ENCODE results near the gene CXADR.
"Not testable (repeated sequence)": the region's sequence is repeated elsewhere in the genome, so short reads cannot be mapped to it uniquely, and the experiment has no call there.

The CXADR gene

DNA sequence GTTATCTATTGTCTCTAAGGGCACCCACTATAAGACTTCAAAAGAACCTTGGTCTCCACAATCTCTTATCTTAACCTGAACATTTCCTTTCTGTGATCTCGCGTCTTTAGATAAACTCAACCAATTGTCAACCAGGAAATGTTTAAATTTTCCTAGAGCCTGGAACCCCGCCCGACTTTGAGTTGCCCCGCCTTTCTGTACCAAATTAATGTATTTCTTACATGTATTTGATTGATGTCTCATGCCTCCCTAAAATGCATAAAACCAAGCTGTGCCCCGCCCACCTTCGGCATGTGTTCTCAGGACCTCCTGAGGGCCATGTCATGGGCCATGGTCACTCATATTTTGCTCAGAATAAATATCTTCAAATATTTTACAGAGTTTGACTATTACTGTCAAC lies 5.9 kb upstream of the CXADR start:
- no peak for DNase-seq

GRCh38 chr21:17507591-17507990 lies 5.3 kb upstream of the CXADR start:
- DNase-seq, result no peak

DNA sequence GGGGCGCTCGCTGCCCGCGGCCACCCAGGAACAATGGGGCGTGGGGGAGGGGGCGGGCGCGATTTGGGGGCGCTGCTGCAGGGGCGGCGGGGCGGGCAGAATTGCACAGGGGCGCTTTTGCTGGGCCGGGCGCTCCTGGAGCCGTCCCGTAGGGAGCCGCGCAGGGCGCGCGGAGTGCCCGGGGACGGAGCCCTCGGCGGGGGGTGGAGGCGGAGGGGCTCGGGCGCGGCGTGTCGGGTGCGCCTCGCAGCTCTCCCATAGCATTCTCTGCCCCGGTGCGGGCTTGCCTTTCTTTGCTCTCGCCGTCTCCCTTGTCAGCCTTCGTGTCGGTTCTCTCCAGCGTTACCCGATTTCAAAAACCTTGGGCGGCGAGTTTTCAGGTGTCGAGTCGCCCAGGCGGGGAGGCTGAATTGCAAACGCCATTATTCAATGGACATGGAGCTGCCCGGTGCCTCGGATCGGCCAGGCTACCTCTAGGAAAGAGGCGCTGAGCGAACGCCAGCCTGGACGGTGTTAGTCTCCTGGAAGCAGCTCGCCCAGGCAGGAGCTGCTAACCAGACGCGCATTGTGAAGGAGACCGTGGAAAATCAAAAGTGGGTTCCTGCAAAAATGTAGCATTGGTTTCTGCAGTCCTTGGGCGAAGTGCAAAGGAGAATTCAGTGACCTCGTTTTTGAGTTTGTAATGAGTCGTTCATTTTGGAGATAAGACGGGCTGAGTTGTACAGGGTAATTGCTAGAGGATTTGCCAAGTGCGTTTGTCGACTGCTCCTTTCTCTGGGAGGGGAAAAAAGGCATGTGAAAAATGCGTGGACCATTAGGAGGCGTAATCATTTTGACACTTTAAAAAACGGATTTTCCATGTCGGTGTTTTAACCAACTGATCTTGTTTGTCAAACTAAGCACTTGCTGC lies 626 bp downstream of the CXADR start:
- DNase-seq, result peak; percentile 6 to 9

GRCh38 chr21:17514124-17514845 lies 1.4 kb downstream of the CXADR start:
- no peak for DNase-seq

GRCh38 chr21:17517008-17517407 lies 4.2 kb downstream of the CXADR start:
- not testable (repeated sequence) for DNase-seq

- DNase-seq, result no peak
Observed at GRCh38 chr21:17519208-17519738, 6.4 kb downstream of the CXADR start.

DNA sequence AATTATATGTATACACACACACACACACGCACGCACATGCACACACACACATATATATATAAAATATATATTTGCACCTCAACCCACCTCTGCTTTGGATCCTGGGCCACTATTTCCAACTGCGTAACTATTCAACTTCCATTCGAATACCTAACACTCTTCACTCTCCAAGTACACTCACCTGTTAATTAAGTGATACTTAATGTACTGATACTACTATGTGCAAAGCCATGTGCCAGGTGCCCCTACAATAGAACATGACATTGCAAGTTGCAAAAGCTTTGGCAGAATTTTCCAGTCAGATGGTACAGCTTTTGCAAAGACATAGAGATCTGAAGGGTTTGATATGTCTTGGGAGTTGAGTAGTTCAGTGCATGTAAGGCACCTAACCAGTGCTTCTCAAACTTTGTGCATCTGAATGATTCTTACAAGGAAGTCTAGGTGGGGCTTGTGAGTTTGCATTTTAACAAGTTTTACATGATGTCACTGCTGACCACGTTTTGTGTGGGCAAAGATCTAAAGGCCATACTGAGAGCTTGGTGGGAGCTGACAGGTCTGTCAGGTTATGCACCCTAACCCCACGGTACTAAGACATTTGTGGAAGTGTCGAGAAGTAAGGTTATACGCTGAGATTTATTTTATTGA lies 7.2 kb downstream of the CXADR start:
- DNase-seq, result no peak

GRCh38 chr21:17523007-17523451 lies 10.2 kb downstream of the CXADR start:
- no peak for DNase-seq

DNA sequence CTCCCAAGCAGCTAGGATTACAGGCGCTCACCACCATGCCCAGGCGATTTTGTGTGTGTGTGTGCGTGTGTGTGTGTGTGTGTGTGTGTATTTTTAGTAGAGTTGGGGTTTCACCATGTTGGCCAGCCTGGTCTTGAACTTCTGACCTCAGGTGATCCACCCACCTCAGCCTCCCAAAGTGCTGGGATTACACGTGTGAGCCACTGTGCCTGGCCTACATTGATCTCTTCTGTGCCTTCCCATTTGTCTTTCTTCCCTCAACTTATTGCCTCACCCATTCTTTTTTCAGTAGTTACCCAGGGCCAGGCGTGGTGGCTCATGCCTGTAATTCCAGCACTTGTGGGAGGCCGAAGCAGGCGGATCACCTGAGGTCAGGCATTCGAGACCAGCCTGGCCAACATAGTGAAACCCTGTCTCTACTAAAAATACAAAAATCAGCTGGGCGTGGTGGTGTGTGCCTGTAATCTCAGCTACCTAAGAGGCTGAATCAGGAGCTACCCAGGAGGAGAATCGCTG lies 11.2 kb downstream of the CXADR start:
- not testable (repeated sequence) for DNase-seq

DNA sequence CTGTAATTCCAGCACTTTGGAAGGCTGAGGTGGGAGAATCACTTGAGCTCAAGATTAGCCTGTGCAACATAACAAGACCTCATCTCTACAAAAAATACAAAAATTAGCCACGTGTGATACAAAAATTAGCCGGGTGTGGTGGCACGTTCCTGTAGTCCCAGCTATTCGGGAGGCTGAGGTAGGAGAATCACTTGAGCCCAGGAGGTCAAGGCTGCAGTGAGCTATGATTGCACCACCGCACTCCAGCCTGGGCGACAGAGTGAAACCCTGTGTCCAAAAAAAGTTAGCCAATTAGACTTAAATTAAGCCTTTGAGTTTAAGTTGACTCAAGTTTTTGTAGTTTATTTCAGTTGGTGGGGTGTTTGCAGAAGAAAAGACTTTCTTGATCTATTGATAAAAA lies 11.8 kb downstream of the CXADR start:
- no peak for DNase-seq

DNA sequence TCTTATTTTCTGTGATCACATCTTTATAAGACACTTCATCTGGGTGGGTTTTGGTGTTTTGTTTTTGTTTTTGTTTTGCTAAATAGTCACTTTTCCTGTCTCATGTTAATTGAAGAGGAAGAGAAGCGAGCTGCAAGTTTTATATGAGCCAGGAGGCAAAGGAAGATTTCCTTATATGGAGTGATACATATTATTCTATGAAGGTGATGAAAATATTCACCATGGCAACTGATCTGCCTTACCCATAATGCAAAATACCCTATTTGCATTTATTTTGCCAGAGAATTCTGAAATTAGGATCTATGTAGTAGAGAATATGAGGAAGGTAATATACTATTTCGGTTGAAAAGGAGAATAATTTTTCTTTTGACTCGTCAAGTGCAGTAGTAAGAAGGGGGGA lies 13.9 kb downstream of the CXADR start:
- DNase-seq, result no peak

DNA sequence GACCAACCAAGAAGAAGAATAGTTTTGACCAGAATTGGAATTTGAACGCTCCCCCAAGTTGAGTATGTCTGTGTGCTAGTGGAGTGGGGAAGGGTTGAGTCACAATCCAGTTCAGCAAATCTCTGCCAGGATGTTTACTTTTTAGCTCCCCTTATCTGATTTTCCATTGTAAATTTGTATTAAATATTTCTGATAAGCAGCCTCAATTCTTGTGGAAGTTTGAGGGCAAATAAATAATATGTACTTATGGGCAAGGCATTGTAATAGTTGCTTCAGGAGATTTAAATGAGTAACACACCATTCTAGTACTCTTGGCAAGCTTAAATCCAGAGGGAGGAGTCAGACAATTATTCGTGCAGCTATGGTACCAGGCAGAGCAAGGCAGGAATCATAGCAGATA lies 14.4 kb downstream of the CXADR start:
- DNase-seq, result no peak

- DNase-seq, result no peak
Observed at GRCh38 chr21:17527711-17528110, 14.9 kb downstream of the CXADR start.

DNA sequence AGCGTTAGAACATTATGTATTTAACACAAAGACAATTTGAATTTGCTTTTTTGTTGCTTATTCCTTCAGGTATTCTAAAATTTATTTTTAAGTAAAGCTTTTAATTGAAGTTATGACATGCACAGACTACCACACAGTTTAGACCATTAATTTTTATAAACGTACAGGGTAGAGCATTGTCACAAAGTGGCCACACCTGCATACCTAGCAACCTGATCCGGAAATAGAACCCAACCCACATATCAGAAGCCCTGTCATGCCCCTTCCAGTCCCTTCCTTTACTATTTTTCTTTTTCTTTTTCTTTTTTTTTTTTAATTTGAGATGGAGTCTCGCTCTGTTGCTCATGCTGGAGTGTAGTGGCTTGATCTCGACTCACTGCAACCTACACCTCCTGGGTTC lies 16.8 kb downstream of the CXADR start:
- DNase-seq, result no peak

GRCh38 chr21:17532292-17532691 lies 19.4 kb downstream of the CXADR start:
- DNase-seq, result no peak

DNA sequence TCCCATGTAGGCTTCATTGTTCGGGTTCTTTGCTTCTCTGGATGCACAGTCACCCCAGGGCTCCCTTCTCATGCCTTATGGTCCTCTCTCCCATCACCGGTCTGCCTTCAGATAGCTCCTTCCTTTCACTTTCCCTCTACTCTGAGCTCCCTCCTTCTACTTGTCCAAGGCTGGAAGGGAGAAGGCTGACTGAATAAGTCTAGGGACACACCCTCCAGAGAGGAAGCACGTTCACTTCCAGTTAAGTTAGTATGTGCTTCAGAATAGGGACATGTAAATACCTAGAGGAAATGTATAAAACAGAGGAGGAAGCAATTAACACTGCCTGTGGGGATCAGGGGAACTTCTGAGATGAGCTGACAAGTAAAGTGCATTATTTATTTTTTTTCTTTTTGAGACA lies 23.5 kb downstream of the CXADR start:
- no peak for DNase-seq

DNA sequence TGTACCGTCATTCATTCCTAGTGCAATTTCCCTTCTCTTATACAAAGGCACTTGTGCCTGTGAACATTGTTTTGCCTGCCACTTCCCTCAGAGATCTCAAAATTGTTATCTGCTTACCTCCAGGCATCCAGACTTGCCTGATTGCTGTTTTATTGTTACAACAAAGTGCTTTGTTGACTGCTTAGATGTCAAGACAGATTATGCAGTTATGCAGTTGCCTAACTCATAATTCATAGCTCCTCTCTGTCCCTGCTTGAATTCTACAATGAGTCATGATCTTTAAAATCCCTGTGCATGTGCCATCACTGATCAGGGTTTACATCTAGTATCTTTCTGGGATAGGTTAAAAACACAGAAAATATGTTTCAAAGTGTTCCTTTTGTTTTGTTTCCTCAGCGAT lies 24.5 kb downstream of the CXADR start:
- DNase-seq, result no peak

DNA sequence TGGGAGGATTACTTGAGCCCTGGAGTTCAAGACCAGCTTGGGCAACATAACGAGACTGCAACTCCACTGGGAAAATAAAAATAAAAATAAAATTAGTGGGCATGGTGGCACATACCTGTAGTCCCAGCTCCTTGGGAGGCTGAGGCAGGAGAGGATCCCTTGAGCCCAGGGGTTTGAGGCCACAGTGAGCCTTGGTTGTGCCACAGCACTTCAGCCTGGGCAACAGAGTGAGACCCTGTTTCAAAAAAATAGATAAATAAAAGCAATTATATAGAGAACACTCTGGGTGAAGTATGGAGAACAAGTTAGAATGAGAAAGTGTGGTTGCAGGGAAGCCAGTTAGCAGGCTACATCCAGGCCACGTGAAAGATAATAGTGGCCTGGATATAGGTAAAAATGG lies 25.7 kb downstream of the CXADR start:
- DNase-seq, result no peak

GRCh38 chr21:17539323-17539722 lies 26.5 kb downstream of the CXADR start:
- no peak for DNase-seq

- DNase-seq, result no peak
Observed at GRCh38 chr21:17539743-17540341, 27.0 kb downstream of the CXADR start.

DNA sequence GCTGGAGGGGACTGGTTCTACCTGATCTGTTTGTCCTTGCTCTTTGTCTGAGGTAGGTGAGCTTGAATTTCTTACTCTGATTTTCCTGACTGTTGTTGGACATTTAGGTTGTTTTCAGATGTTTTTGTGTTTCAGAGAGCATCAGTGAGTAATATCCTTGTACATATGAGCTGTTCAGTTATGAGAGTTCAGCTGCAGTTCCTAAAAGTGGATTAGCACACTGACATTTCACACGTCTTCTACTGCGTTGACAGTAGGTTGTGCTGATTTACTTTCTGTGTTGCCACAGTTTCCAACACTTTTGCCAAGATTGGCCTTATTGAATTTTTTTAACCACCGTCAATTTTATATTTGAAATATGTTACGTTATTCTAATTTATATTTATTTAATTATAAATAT lies 27.7 kb downstream of the CXADR start:
- no peak for DNase-seq

DNA sequence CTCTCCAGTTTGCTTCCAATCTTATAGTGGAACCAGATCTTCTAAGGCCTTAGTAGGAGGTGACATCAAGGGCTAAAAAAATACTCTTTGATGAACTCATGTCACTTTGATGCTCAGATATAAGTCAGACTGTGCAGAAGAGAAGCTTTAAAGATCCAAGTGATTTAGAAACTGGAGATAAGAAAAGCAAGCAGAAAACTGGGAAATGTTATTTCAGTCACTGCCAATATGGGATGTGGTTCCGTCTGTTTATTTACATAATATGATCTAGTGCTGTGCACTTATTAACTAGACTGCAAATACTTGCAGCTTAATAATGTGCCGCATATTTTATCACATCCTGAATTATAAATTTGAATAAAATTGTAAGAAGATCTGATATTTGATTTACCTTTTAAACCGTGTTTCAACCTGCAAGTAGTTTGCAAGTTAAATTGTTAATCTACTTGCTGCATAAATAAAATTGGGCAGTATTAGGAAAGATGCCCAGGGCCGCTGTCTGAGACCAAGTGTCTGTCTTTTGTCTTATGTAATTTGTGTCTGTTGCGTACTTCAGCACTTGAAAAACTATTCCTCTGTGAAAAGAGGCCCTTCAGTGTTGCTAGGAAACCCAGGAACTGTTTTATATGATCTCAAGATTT lies 29.6 kb downstream of the CXADR start:
- no peak for DNase-seq
